ENCODE data around the gene RASGRF1. TPM values are rescaled to one million over a fixed set of nuclear protein-coding genes. Genes with fewer than 3 reads are reported as not detected.
"Not testable (repeated sequence)": the region's sequence is repeated elsewhere in the genome, so short reads cannot be mapped to it uniquely, and the experiment has no call there.

The RASGRF1 gene
- total RNA-seq, 4 donors from 2014 or later, result 0.80 TPM; not detected in 3

GRCh38 chr15:79113831-79114230 lies 23.3 kb upstream of the RASGRF1 start:
- Histone ChIP-seq H3K9me3 (no peaks in the 10 kb centered on the region), H3K4me1 (no peaks in the 10 kb centered on the region), H3K36me3 (no peaks in the 10 kb centered on the region), H3K27ac (no peak overlapping the region), H3K4me3 (no peak overlapping the region), H3K27me3 (peaks cover 18% of the 10 kb centered on the region)
- DNase-seq (ENCODE audit: low spot score in 2 of 2), result no peak
- 78% methylated on average over 2 of the region's 2 CpGs for WGBS
- TF ChIP-seq EP300 (IDR thresholded peaks at IDR 0.05) (no peak), POLR2AphosphoS5 (IDR thresholded peaks at IDR 0.05) (no peak), CTCF (IDR thresholded peaks at IDR 0.05) (no peak)

GRCh38 chr15:79111404-79111803 lies 20.8 kb upstream of the RASGRF1 start:
- H3K27ac ChIP-seq; H3K4me3 ChIP-seq; H3K36me3 ChIP-seq; H3K4me1 ChIP-seq; DNase-seq (ENCODE audit: low spot score in 2 of 2); H3K9me3 ChIP-seq: not testable (repeated sequence)
- H3K27me3 ChIP-seq, result peaks cover 31% of the 10 kb centered on the region

GRCh38 chr15:79105141-79105540 lies 14.6 kb upstream of the RASGRF1 start:
- TF ChIP-seq POLR2A (IDR thresholded peaks at IDR 0.05) (no peak), EP300 (IDR thresholded peaks at IDR 0.05) (no peak), CTCF (IDR thresholded peaks at IDR 0.05) (no peak), POLR2AphosphoS5 (IDR thresholded peaks at IDR 0.05) (no peak)
- WGBS, result 89% methylated on average over 2 of the region's 4 CpGs
- peaks cover 62% of the 10 kb centered on the region for H3K27me3 ChIP-seq
- no peaks in the 10 kb centered on the region for H3K4me1 ChIP-seq
- H3K27ac ChIP-seq, result no peak overlapping the region
- DNase-seq (ENCODE audit: low spot score in 2 of 2), result peak in 1 of 2 donors; percentile 53
- no peaks in the 10 kb centered on the region for H3K36me3 ChIP-seq
- H3K4me3 ChIP-seq, result no peak overlapping the region
- no peaks in the 10 kb centered on the region for H3K9me3 ChIP-seq

DNA sequence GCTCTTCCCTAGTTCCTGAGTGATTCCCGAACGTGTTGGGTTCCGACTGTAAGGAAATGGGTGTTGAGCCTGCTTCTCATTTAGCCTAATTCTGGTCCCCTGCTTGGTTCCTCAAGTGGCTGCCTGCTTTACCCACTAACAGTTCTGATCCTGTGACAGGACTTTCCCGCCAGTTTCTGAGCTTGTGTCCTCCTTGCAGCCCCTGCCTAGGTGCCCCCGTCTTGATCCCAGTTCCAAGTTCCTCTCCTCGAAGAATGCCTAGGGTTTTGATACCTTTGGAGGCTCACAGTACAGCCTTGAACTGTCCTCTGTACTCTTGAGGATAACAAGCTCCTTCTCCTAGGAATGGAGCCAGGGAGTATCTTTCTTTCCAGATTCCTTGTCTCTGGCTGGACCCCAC lies 12.0 kb upstream of the RASGRF1 start:
- no peaks in the 10 kb centered on the region for H3K9me3 ChIP-seq
- TF ChIP-seq EP300 (IDR thresholded peaks at IDR 0.05), result no peak
- TF ChIP-seq POLR2A (IDR thresholded peaks at IDR 0.05), result no peak
- no peak for TF ChIP-seq POLR2AphosphoS5 (IDR thresholded peaks at IDR 0.05)
- TF ChIP-seq CTCF (IDR thresholded peaks at IDR 0.05), result no peak
- 77% methylated on average over 6 of the region's 6 CpGs for WGBS
- H3K27me3 ChIP-seq, result peaks cover 68% of the 10 kb centered on the region
- H3K4me3 ChIP-seq, result no peak overlapping the region
- H3K36me3 ChIP-seq, result no peaks in the 10 kb centered on the region
- no peaks in the 10 kb centered on the region for H3K4me1 ChIP-seq
- no peak for DNase-seq (ENCODE audit: low spot score in 2 of 2)
- H3K27ac ChIP-seq, result no peak overlapping the region

- Histone ChIP-seq H3K9me3 (no peaks in the 10 kb centered on the region), H3K4me1 (no peaks in the 10 kb centered on the region), H3K36me3 (no peaks in the 10 kb centered on the region), H3K4me3 (no peak overlapping the region), H3K27me3 (peaks cover 70% of the 10 kb centered on the region), H3K27ac (no peak overlapping the region)
- TF ChIP-seq POLR2A (IDR thresholded peaks at IDR 0.05) (no peak), CTCF (IDR thresholded peaks at IDR 0.05) (no peak), EP300 (IDR thresholded peaks at IDR 0.05) (no peak), POLR2AphosphoS5 (IDR thresholded peaks at IDR 0.05) (no peak)
- peak in 1 of 2 donors; percentile 24 for DNase-seq (ENCODE audit: low spot score in 2 of 2)
- 60% methylated on average over 12 of the region's 12 CpGs for WGBS
Measured at GRCh38 chr15:79101866-79102581, 11.4 kb upstream of the RASGRF1 start.

DNA sequence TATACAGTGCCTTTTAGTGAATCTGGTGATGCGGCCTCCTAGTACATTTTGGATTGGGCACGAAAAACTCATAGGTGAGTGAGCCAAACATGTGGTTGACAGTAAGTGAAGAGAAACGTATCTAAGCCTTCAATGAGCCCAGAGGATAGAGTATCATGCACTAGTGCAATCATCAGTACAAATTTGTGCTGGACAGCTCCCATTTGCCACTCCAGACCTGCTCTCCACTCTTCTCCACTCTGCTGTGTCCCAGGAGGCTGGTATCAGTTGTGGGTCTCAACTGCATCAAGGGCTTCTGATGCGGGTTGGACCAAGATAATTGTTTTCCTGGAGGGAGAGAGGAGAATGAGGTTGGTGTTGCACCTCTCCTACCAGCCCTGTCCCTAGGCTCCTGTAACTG lies 9.1 kb upstream of the RASGRF1 start:
- Histone ChIP-seq H3K4me3 (no peak overlapping the region), H3K4me1 (no peaks in the 10 kb centered on the region), H3K36me3 (no peaks in the 10 kb centered on the region), H3K27ac (no peak overlapping the region), H3K9me3 (no peaks in the 10 kb centered on the region), H3K27me3 (peaks cover 48% of the 10 kb centered on the region)
- TF ChIP-seq POLR2A (IDR thresholded peaks at IDR 0.05), result no peak
- no peak for TF ChIP-seq CTCF (IDR thresholded peaks at IDR 0.05)
- TF ChIP-seq POLR2AphosphoS5 (IDR thresholded peaks at IDR 0.05), result no peak
- TF ChIP-seq EP300 (IDR thresholded peaks at IDR 0.05), result no peak
- 77% methylated on average over 4 of the region's 4 CpGs for WGBS
- DNase-seq (ENCODE audit: low spot score in 2 of 2), result no peak
